K562 (cell line): Measurements from ENCODE around the gene CD19. TPM values are rescaled to one million over a fixed set of nuclear protein-coding genes. Genes with fewer than 3 reads are reported as not detected.
A peak's percentile ranks its signal among the peaks of the same experiment; 100 is the strongest.

Source experiments
- ATAC-seq: fragments of 200-7000 bp; cut with Tn5 transposase; 3 replicates; pipeline ENCODE4 v1.9.1; 2020; ENCODE audit warnings: moderate library complexity
- BruUV-seq: library from RNA; stranded (reverse); fragments of 400-500 nt; replicated peaks from 2 replicates; lab custom pipeline; 2021; lab: Mats Ljungman, UMichigan
- CTCF ChIA-PET: fragments of 300-600 bp; formaldehyde crosslinking; extraction: SDS; loops from one replicate; lab custom pipeline; 2021; ENCODE audit warnings: low intra/inter-chr PET ratio; lab: Yijun Ruan, JAX
- POLR2A ChIA-PET: fragments of 300-600, 350-650 bp; sonication (Branson Sonifier 250); formaldehyde crosslinking; extraction: SDS; loops from one replicate; lab custom pipeline; 2021; ENCODE audit warnings: antibody characterized with exemption, inconsistent platforms; lab: Yijun Ruan, JAX
- DNase-seq, 4 experiments: peaks; one replicate each; pipeline versions ENCODE4 v3.0.0 to v3.0.0-alpha.2; 2011 to 2018; ENCODE audit warnings: low spot score in 3 of 4, mixed read lengths in 3 of 4; ENCODE audit errors: extremely low read depth in 1 of 4
- FAIRE-seq: peaks from 2 replicates; lab custom pipeline; 2011; peaks lifted over from hg19 to GRCh38; lab: Jason Lieb, UNC
- H2AFZ ChIP-seq: 2 replicates; pipeline ENCODE4 v1.6.0; 2011; ENCODE audit warnings: low read depth, low read length, control low read depth, inconsistent platforms
- H3K27ac ChIP-seq: fragments of 200-600 bp; 3 replicates; pipeline ENCODE4 v1.8.0; 2011; ENCODE audit warnings: low read depth, mild to moderate bottlenecking, control low read depth, inconsistent platforms, low read length, moderate library complexity, mixed read lengths; ENCODE audit errors: extremely low read depth
- H3K27me3 ChIP-seq, 2 experiments: fragments of 300-600 bp in 1 of 2; 2 replicates in 1 of 2; 3 replicates in 1 of 2; pipeline versions ENCODE4 v1.6.0 to v1.8.0; 2011; ENCODE audit warnings: inconsistent platforms in 2 of 2, low read length in 2 of 2, mild to moderate bottlenecking in 1 of 2, mixed read lengths in 1 of 2, moderate library complexity in 1 of 2; ENCODE audit not compliant: control insufficient read depth in 2 of 2, insufficient read depth in 2 of 2
- H3K36me3 ChIP-seq: fragments of 300-600 bp; 3 replicates; pipeline ENCODE4 v1.8.0; 2011; ENCODE audit warnings: mild to moderate bottlenecking, low read length, inconsistent platforms; ENCODE audit not compliant: control insufficient read depth, insufficient read depth
- H3K4me1 ChIP-seq, 2 experiments: fragments of 200-600 bp in 1 of 2; replicated peaks in 1 of 2; 2 replicates in 1 of 2; 3 replicates in 1 of 2; pipeline versions ENCODE4 v1.5.1 to v1.8.0; 2011; ENCODE audit warnings: inconsistent platforms in 2 of 2, low read length in 2 of 2, mild to moderate bottlenecking in 1 of 2, mixed read lengths in 1 of 2, moderate library complexity in 1 of 2; ENCODE audit not compliant: control insufficient read depth in 2 of 2, insufficient read depth in 2 of 2
- H3K4me2 ChIP-seq: 2 replicates; pipeline ENCODE4 v1.6.1; 2011; ENCODE audit warnings: low read length, control low read depth, inconsistent platforms, mixed read lengths; ENCODE audit not compliant: insufficient read depth
- H3K4me3 ChIP-seq: fragments of 200-600 bp; sonication (generic), shearing (Covaris generic); 2 replicates; pipeline ENCODE4 v1.5.1; 2016; ENCODE audit warnings: control low read depth, inconsistent platforms
- H3K79me2 ChIP-seq: fragments of 200-600 bp; 3 replicates; pipeline ENCODE4 v1.8.0; 2011; ENCODE audit warnings: low read length, inconsistent platforms; ENCODE audit not compliant: control insufficient read depth, insufficient read depth
- H3K9ac ChIP-seq, 2 experiments: 2 replicates each; pipeline versions ENCODE4 v1.6.0 to v1.6.1; 2011; ENCODE audit warnings: low read depth in 2 of 2, low read length in 2 of 2, control low read depth in 1 of 2, inconsistent platforms in 1 of 2, mild to moderate bottlenecking in 1 of 2, mixed read lengths in 1 of 2; ENCODE audit not compliant: insufficient read depth in 1 of 2
- H3K9me1 ChIP-seq: one replicate; pipeline ENCODE4 v1.6.0; 2011; ENCODE audit warnings: inconsistent platforms, mild to moderate bottlenecking, low read length, moderate library complexity; ENCODE audit not compliant: control insufficient read depth, insufficient read depth
- H3K9me3 ChIP-seq: replicated peaks from 2 replicates; pipeline ENCODE4 v1.5.1; 2011; ENCODE audit warnings: low read depth, low read length, inconsistent platforms; ENCODE audit not compliant: control insufficient read depth, insufficient read depth
- H4K20me1 ChIP-seq: replicated peaks from 2 replicates; pipeline ENCODE4 v1.6.1; 2011; ENCODE audit warnings: low read length, inconsistent platforms, mixed read lengths; ENCODE audit not compliant: control insufficient read depth, insufficient read depth
- ADNP ChIP-seq: fragments of 200-800 bp; sonication (Bioruptor generic); IDR thresholded peaks from 2 replicates; pipeline ENCODE4 v1.6.1; 2016; ENCODE audit warnings: missing genetic modification characterization, missing compliant biosample characterization
- DPF2 ChIP-seq: fragments of 450-650 bp; IDR thresholded peaks from 2 replicates; pipeline ENCODE4 v1.6.1; 2016
- GTF2A2 ChIP-seq: IDR thresholded peaks from 2 replicates; pipeline ENCODE4 v1.6.1; 2016; ENCODE audit warnings: mild to moderate bottlenecking, missing genetic modification characterization, missing compliant biosample characterization
- HOMEZ ChIP-seq: fragments of 250-450 bp; sonication (Bioruptor Pico); IDR thresholded peaks from 2 replicates; pipeline ENCODE4 v1.4.0; 2020; ENCODE audit warnings: mild to moderate bottlenecking, moderate library complexity
- MCM3 ChIP-seq: fragments of 450-650 bp; IDR thresholded peaks from 2 replicates; pipeline ENCODE4 v1.6.1; 2016
- MEF2A ChIP-seq: IDR thresholded peaks from 2 replicates; pipeline ENCODE4 v1.6.1; 2011; ENCODE audit warnings: low read depth, mild to moderate bottlenecking, low read length, moderate library complexity; ENCODE audit not compliant: control insufficient read depth
- NFATC3 ChIP-seq: fragments of 450-650 bp; IDR thresholded peaks from 2 replicates; pipeline ENCODE4 v1.6.1; 2017; ENCODE audit warnings: mild to moderate bottlenecking
- SOX6 ChIP-seq: fragments of 450-650 bp; IDR thresholded peaks from 2 replicates; pipeline ENCODE4 v1.6.1; 2014; ENCODE audit warnings: mild to moderate bottlenecking
- ZBTB8A ChIP-seq: fragments of 450-650 bp; IDR thresholded peaks from 2 replicates; pipeline ENCODE4 v1.6.1; 2018; ENCODE audit warnings: mild to moderate bottlenecking, moderate library complexity; ENCODE audit not compliant: partially characterized antibody
- ZFP36 ChIP-seq: fragments of 150-350 bp; IDR thresholded peaks from 2 replicates; pipeline ENCODE4 v1.6.1; 2018; ENCODE audit warnings: low read length, low read depth; ENCODE audit not compliant: partially characterized antibody
- ZNF311 ChIP-seq: fragments of 250-450 bp; sonication (Bioruptor Pico); IDR thresholded peaks from 2 replicates; pipeline ENCODE4 v1.4.0; 2020; ENCODE audit warnings: mild to moderate bottlenecking, moderate library complexity
- WGBS: fragments of 100-300 bp; shearing (Covaris generic); methylation state at CpG from one replicate; pipeline ENCODE4 v1.1.6; 2016; ENCODE audit warnings: low coverage, mixed read lengths; ENCODE audit not compliant: insufficient coverage; ENCODE audit errors: missing lambda C conversion rate; 5-methylcytosine and 5-hydroxymethylcytosine counted together
- in situ Hi-C: fragments of 300-500 bp; cut with MboI; formaldehyde crosslinking; loops from 4 replicates; pipeline ENCODE4 v1.15.0; 2018; ENCODE audit warnings: inconsistent platforms, mixed read lengths
- intact Hi-C: fragments of 100-400 bp; cut with micrococcal nuclease; formaldehyde crosslinking; loops from 2 replicates; pipeline ENCODE4 v1.14.2; 2022
- polyA plus RNA-seq, 8 experiments: library from polyadenylated mRNA; depleted of rRNA in 4 of 8; stranded (reverse) in 5 of 8; unstranded in 3 of 8; fragments of >200 nt; fragmentation: Nextera tagmentation in 2 of 8; fragmentation: Illumina TruSeq in 1 of 8; extraction: Ambion mirVana in 2 of 8; extraction: Trizol in 1 of 8; gene quantifications; 2 replicates each; pipeline versions ENCODE4 v1.2.1 to v1.2.3, GENCODE V29; 2011 to 2014; ENCODE audit warnings: inconsistent platforms in 1 of 8, missing spikeins in 1 of 8
- total RNA-seq, 7 experiments: library from RNA; depleted of rRNA in 6 of 7; stranded (reverse); fragments of >200 nt in 6 of 7; fragmentation: Illumina TruSeq in 2 of 7; extraction: Trizol in 2 of 7; gene quantifications; 2 replicates each; pipeline versions ENCODE4 v1.2.1 to v1.2.3, GENCODE V29; 2011 to 2021; ENCODE audit warnings: low replicate concordance in 1 of 7
- TF ChIP-seq, protein P1 (sequence below): fragments of 250-450 bp; sonication (Bioruptor Pico); IDR thresholded peaks from 2 replicates; pipeline ENCODE4 v1.5.0; 2021; ENCODE audit warnings: mild to moderate bottlenecking, borderline replicate concordance
- TF ChIP-seq, protein P2 (sequence below): sonication (generic); formaldehyde crosslinking; IDR thresholded peaks from 2 replicates; pipeline ENCODE4 v1.9.0; 2022; ENCODE audit warnings: mild to moderate bottlenecking, missing genetic modification reagents

CD19 gene
- total and polyA plus RNA-seq, 9 of the 15 experiments (the other 6 are each of a cell fraction or from before 2014, with no cell fraction given), result 0.27 to 3.7 (median 2.0) TPM; not detected in 1

GRCh38 chr16:28982418-28982817 lies 50.6 kb downstream of the CD19 start (continued):
- TF ChIP-seq, protein P1, sequence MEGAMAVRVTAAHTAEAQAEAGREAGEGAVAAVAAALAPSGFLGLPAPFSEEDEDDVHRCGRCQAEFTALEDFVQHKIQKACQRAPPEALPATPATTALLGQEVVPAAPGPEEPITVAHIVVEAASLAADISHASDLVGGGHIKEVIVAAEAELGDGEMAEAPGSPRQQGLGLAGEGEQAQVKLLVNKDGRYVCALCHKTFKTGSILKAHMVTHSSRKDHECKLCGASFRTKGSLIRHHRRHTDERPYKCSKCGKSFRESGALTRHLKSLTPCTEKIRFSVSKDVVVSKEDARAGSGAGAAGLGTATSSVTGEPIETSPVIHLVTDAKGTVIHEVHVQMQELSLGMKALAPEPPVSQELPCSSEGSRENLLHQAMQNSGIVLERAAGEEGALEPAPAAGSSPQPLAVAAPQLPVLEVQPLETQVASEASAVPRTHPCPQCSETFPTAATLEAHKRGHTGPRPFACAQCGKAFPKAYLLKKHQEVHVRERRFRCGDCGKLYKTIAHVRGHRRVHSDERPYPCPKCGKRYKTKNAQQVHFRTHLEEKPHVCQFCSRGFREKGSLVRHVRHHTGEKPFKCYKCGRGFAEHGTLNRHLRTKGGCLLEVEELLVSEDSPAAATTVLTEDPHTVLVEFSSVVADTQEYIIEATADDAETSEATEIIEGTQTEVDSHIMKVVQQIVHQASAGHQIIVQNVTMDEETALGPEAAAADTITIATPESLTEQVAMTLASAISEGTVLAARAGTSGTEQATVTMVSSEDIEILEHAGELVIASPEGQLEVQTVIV, result no peak
- no peak for TF ChIP-seq ZBTB8A
- no peak for TF ChIP-seq NFATC3
- TF ChIP-seq SOX6, result no peak
- TF ChIP-seq DPF2, result no peak
- peak; percentile 81 for TF ChIP-seq ADNP (tag)
- peak; percentile 84 for TF ChIP-seq ZFP36
- TF ChIP-seq, all 486 proteins: peak for 14

- Histone ChIP-seq H3K4me1 (peaks cover 0 to 38% of the 10 kb centered on the region in 2 experiments; a peak in 1 of 5 replicates), H3K79me2 (no peaks in the 10 kb centered on the region), H3K4me3 (no peak overlapping the region), H3K9ac (peak overlapping the region in 1 of 2 experiments; percentile 36; a peak in 1 of 4 replicates), H3K9me3 (peaks cover 5% of the 10 kb centered on the region; the same call in 1 of the 2 replicates), H3K27ac (no peak overlapping the region), H3K27me3 (no peaks in the 10 kb centered on the region), H2AFZ (no peak overlapping the region), H4K20me1 (no peaks in the 10 kb centered on the region), H3K4me2 (no peak overlapping the region), H3K9me1 (peaks cover 3% of the 10 kb centered on the region), H3K36me3 (peaks cover 41% of the 10 kb centered on the region)
- TF ChIP-seq GTF2A2 (tag) (no peak), MCM3 (no peak), MEF2A (no peak), HOMEZ (CRISPR knock-in tag) (no peak), ZNF311 (CRISPR knock-in tag) (no peak)
- TF ChIP-seq, protein P2, sequence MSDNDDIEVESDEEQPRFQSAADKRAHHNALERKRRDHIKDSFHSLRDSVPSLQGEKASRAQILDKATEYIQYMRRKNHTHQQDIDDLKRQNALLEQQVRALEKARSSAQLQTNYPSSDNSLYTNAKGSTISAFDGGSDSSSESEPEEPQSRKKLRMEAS (CRISPR knock-in tag), result no peak
- ChIA-PET POLR2A (interaction anchor here (1.1 to 2.3 kb wide), 2 partner anchors 11 to 17 kb away, joined by 4 to 9 read pairs; no protein-coding TSS in a partner anchor), CTCF (no interaction called here)
- no TSS peak for BruUV-seq
- DNase-seq (no peak), ATAC-seq (no peak), FAIRE-seq (no peak)
- intact Hi-C loops (no loop called here), in situ Hi-C loops (loop anchor here (10.0 to 25.0 kb wide), 2 partner anchors 102 to 1229 kb away; no protein-coding TSS in a partner anchor)
- WGBS, result 87% methylated on average over 7 of the region's 11 CpGs
Observed at GRCh38 chr16:28982949-28983348, 51.2 kb downstream of the CD19 start.
